OCI-LY7 (cell line): ENCODE measurements around the gene NPIPB2.
"Not testable (repeated sequence)": the region's sequence is repeated elsewhere in the genome, so short reads cannot be mapped to it uniquely, and the experiment has no call there.

Experiments
- CTCF ChIP-seq: fragments of 200-600 bp; sonication (generic); conservative IDR thresholded peaks from 2 replicates; pipeline ENCODE4 v1.5.1; 2014; ENCODE audit warnings: mild to moderate bottlenecking, antibody characterized with exemption, low read length, moderate library complexity, mixed read lengths
- EZH2phosphoT487 ChIP-seq: fragments of 200-600 bp; sonication (generic); IDR thresholded peaks from 2 replicates; pipeline ENCODE4 v1.6.1; 2018; ENCODE audit warnings: low read depth, borderline replicate concordance, mild to moderate bottlenecking, mixed run types, antibody characterized with exemption, low read length, moderate library complexity, mixed read lengths

GRCh38 chr16:11924046-11924445, 17.8 kb downstream of the NPIPB2 start:
- not testable (repeated sequence) for TF ChIP-seq CTCF, EZH2phosphoT487
